GM12878 (cell line): Measurements from ENCODE around the gene TMEM63C. TPM values are rescaled to one million over a fixed set of nuclear protein-coding genes. Genes with fewer than 3 reads are reported as not detected.
A peak's percentile ranks its signal among the peaks of the same experiment; 100 is the strongest.

ENCODE experiments used
- ATAC-seq: fragments of 200-7000 bp; cut with Tn5 transposase; 3 replicates; pipeline ENCODE4 v1.9.1; 2020; ENCODE audit warnings: mild to moderate bottlenecking, moderate library complexity
- BruUV-seq: library from RNA; stranded (reverse); fragments of 400-500 nt; replicated peaks from 2 replicates; lab custom pipeline; 2021; lab: Mats Ljungman, UMichigan
- CTCF ChIA-PET: fragments of 300-600 bp; sonication (Branson Sonifier 250); formaldehyde crosslinking; extraction: SDS; loops from one replicate; lab custom pipeline; 2021; ENCODE audit warnings: inconsistent platforms; lab: Yijun Ruan, JAX
- POLR2A ChIA-PET: fragments of 350-600 bp; formaldehyde crosslinking; extraction: SDS; loops from one replicate; lab custom pipeline; 2021; ENCODE audit warnings: inconsistent platforms; lab: Charles Lee
- RAD21 ChIA-PET: fragments of 300-600 bp; sonication (Branson Sonifier 250); formaldehyde crosslinking; loops from one replicate; lab custom pipeline; 2023; ENCODE audit warnings: antibody characterized with exemption; ENCODE audit not compliant: unreplicated experiment; lab: Charles Lee
- SMC1A ChIA-PET: fragments of 300-600 bp; sonication (Branson Sonifier 250); formaldehyde crosslinking; loops from one replicate; lab custom pipeline; 2023; ENCODE audit not compliant: unreplicated experiment, uncharacterized antibody; lab: Charles Lee
- DNase-seq: peaks from one replicate; pipeline ENCODE4 v3.0.0-alpha.2; 2011; ENCODE audit warnings: low read depth, low spot score
- FAIRE-seq: peaks from 3 replicates; lab custom pipeline; 2011; peaks lifted over from hg19 to GRCh38; lab: Jason Lieb, UNC
- H2AFZ ChIP-seq: 2 replicates; pipeline ENCODE4 v1.6.0; 2011; ENCODE audit warnings: low read depth, low read length, control low read depth; ENCODE audit not compliant: control insufficient read depth
- H3K27ac ChIP-seq: 2 replicates; pipeline ENCODE4 v1.5.1; 2011; ENCODE audit warnings: control low read depth; ENCODE audit not compliant: control insufficient read depth, insufficient read depth
- H3K27me3 ChIP-seq, 2 experiments: replicated peaks in 1 of 2; 2 replicates each; pipeline versions ENCODE4 v1.6.0 to v1.6.1; 2011; ENCODE audit warnings: low read length in 1 of 2; ENCODE audit not compliant: control insufficient read depth in 2 of 2, insufficient read depth in 2 of 2
- H3K36me3 ChIP-seq, 2 experiments: 2 replicates each; pipeline ENCODE4 v1.5.1; 2011; ENCODE audit warnings: low read length in 1 of 2; ENCODE audit not compliant: control insufficient read depth in 2 of 2, insufficient read depth in 2 of 2
- H3K4me1 ChIP-seq: 2 replicates; pipeline ENCODE4 v1.6.1; 2011; ENCODE audit warnings: mild to moderate bottlenecking, low read length, moderate library complexity, mixed read lengths; ENCODE audit not compliant: control insufficient read depth, insufficient read depth
- H3K4me2 ChIP-seq: 2 replicates; pipeline ENCODE4 v1.6.0; 2011; ENCODE audit warnings: control low read depth; ENCODE audit not compliant: control insufficient read depth, insufficient read depth
- H3K4me3 ChIP-seq: fragments of 200-600 bp; sonication (generic); 2 replicates; pipeline ENCODE4 v1.5.1; 2016
- H3K79me2 ChIP-seq: 2 replicates; pipeline ENCODE4 v1.6.0; 2011; ENCODE audit warnings: low read length; ENCODE audit not compliant: control insufficient read depth, insufficient read depth
- H3K9ac ChIP-seq: 2 replicates; pipeline ENCODE4 v1.8.0; 2011; ENCODE audit warnings: low read length, control low read depth, mixed read lengths; ENCODE audit not compliant: control insufficient read depth, insufficient read depth
- H3K9me3 ChIP-seq: replicated peaks from 3 replicates; pipeline ENCODE4 v1.5.1; 2011; ENCODE audit warnings: mild to moderate bottlenecking, low read length; ENCODE audit not compliant: control insufficient read depth, insufficient read depth
- H4K20me1 ChIP-seq: 2 replicates; pipeline ENCODE4 v1.6.0; 2011; ENCODE audit not compliant: control insufficient read depth, insufficient read depth
- ATF2 ChIP-seq: IDR thresholded peaks from 2 replicates; pipeline ENCODE4 v1.6.1; 2012; ENCODE audit warnings: low read length, inconsistent platforms
- BCL3 ChIP-seq: IDR thresholded peaks from 2 replicates; pipeline ENCODE4 v1.6.1; 2011; ENCODE audit warnings: borderline replicate concordance, low read depth, mild to moderate bottlenecking, moderate library complexity, low read length; ENCODE audit not compliant: insufficient read depth, poor library complexity, severe bottlenecking
- BMI1 ChIP-seq: fragments of 450-650 bp; IDR thresholded peaks from 2 replicates; pipeline ENCODE4 v1.6.1; 2016; ENCODE audit warnings: mild to moderate bottlenecking, moderate library complexity, borderline replicate concordance
- DPF2 ChIP-seq: fragments of 450-650 bp; IDR thresholded peaks from 2 replicates; pipeline ENCODE4 v1.6.1; 2017; ENCODE audit warnings: mild to moderate bottlenecking
- EED ChIP-seq: sonication (generic); IDR thresholded peaks from 2 replicates; pipeline ENCODE4 v1.6.1; 2016; ENCODE audit warnings: antibody characterized with exemption, low read depth
- IRF4 ChIP-seq: IDR thresholded peaks from 2 replicates; pipeline ENCODE4 v1.6.1; 2011; ENCODE audit warnings: low read depth, low read length
- JUND ChIP-seq: IDR thresholded peaks from 2 replicates; pipeline ENCODE4 v1.6.1; 2012; ENCODE audit warnings: low read depth, mild to moderate bottlenecking, low read length, improper control_type of control experiment, moderate library complexity
- KDM1A ChIP-seq: fragments of 200-600 bp; sonication (generic); IDR thresholded peaks from 2 replicates; pipeline ENCODE4 v1.6.1; 2016; ENCODE audit warnings: borderline replicate concordance
- KLF5 ChIP-seq: fragments of 450-650 bp; IDR thresholded peaks from 2 replicates; pipeline ENCODE4 v1.6.1; 2014; ENCODE audit warnings: mild to moderate bottlenecking; ENCODE audit not compliant: partially characterized antibody
- NFXL1 ChIP-seq: fragments of 450-650 bp; IDR thresholded peaks from 2 replicates; pipeline ENCODE4 v1.6.1; 2017; ENCODE audit warnings: antibody characterized with exemption, mild to moderate bottlenecking, borderline replicate concordance
- NRF1 ChIP-seq: conservative IDR thresholded peaks from 2 replicates; pipeline ENCODE4 v1.6.1; 2011; ENCODE audit warnings: mild to moderate bottlenecking, low read depth, low read length, improper control_type of control experiment
- PBX3 ChIP-seq: IDR thresholded peaks from 2 replicates; pipeline ENCODE4 v1.6.1; 2011; ENCODE audit warnings: mild to moderate bottlenecking, low read depth, low read length, moderate library complexity; ENCODE audit not compliant: insufficient replicate concordance
- SMAD1 ChIP-seq: fragments of 450-650 bp; IDR thresholded peaks from 2 replicates; pipeline ENCODE4 v1.6.1; 2018; ENCODE audit warnings: mild to moderate bottlenecking, low read depth; ENCODE audit not compliant: partially characterized antibody
- SRF ChIP-seq, 2 experiments: IDR thresholded peaks; 2 replicates each; pipeline ENCODE4 v1.6.1; 2011; ENCODE audit warnings: low read depth in 2 of 2, low read length in 2 of 2, mild to moderate bottlenecking in 1 of 2, moderate library complexity in 1 of 2
- WRNIP1 ChIP-seq: IDR thresholded peaks from 2 replicates; pipeline ENCODE4 v1.6.1; 2011; ENCODE audit warnings: low read depth, low read length, improper control_type of control experiment, borderline replicate concordance
- ZBED1 ChIP-seq: IDR thresholded peaks from 2 replicates; pipeline ENCODE4 v1.6.1; 2016; ENCODE audit warnings: borderline replicate concordance
- ZBTB33 ChIP-seq: fragments of 450-650 bp; IDR thresholded peaks from 2 replicates; pipeline ENCODE4 v1.6.1; 2017; ENCODE audit warnings: mild to moderate bottlenecking
- WGBS: methylation state at CpG from one replicate; pipeline ENCODE4 v1.1.6; 2016; ENCODE audit warnings: low lambda C conversion rate; ENCODE audit not compliant: insufficient replicate concordance, insufficient coverage; ENCODE audit errors: missing lambda C conversion rate; 5-methylcytosine and 5-hydroxymethylcytosine counted together
- in situ Hi-C: fragments of 300-500 bp; cut with MboI; formaldehyde crosslinking; loops from 9 replicates; pipeline ENCODE4 v1.14.3; 2018; ENCODE audit warnings: mixed read lengths
- intact Hi-C: fragments of 100-400 bp; cut with micrococcal nuclease; formaldehyde crosslinking; loops from one replicate; pipeline ENCODE4 v1.14.2; 2022; ENCODE audit not compliant: unreplicated experiment
- polyA plus RNA-seq, 11 experiments: library from polyadenylated mRNA; depleted of rRNA in 4 of 11; unstranded in 6 of 11; stranded (reverse) in 5 of 11; fragments of >200 nt; fragmentation: Nextera tagmentation in 4 of 11; fragmentation: Illumina TruSeq in 1 of 11; extraction: Ambion mirVana in 4 of 11; extraction: Trizol in 1 of 11; gene quantifications; 1 replicate in 1 of 11; 2 replicates in 10 of 11; pipeline versions ENCODE4 v1.2.1 to v1.2.3, GENCODE V29; 2011 to 2016; ENCODE audit warnings: inconsistent platforms in 2 of 11, missing spikeins in 2 of 11, low read depth in 1 of 11
- total RNA-seq, 4 experiments: library from RNA; depleted of rRNA in 3 of 4; stranded (reverse); fragments of >200 nt in 3 of 4; fragmentation: Illumina TruSeq in 1 of 4; extraction: Trizol in 1 of 4; gene quantifications; 2 replicates each; pipeline versions ENCODE4 v1.2.1 to v1.2.3, GENCODE V29; 2013 to 2021

The TMEM63C gene
- total and polyA plus RNA-seq, 10 of the 15 experiments (the other 5 are each of a cell fraction or from before 2014, with no cell fraction given): 0.06 to 1.3 (median 0.39) TPM; not detected in 4

GRCh38 chr14:77303417-77304156 lies 122.0 kb downstream of the TMEM63C start (continued):
- TF ChIP-seq ZBTB33 (no peak), JUND (no peak), ATF2 (peak; percentile 36; the same call in 1 of the 2 replicates), ZBED1 (no peak), SMAD1 (no peak), NFXL1 (no peak), NRF1 (no peak), SRF (IDR thresholded peaks at IDR 0.05; ENCODE audit: low read depth in 2 of 2, low read length in 2 of 2) (no peak)

GRCh38 chr14:77305696-77306095 lies 124.1 kb downstream of the TMEM63C start:
- ChIA-PET RAD21 (interaction anchor here (5.3 kb wide), 1 partner anchor 10 kb away, joined by 43 read pairs; no protein-coding TSS in a partner anchor), CTCF (interaction anchor here (3.4 to 8.6 kb wide), 2 partner anchors 8 to 154 kb away, joined by 13 to 158 read pairs; no protein-coding TSS in a partner anchor), SMC1A (interaction anchor here (3.2 kb wide), 1 partner anchor 10 kb away, joined by 22 read pairs; no protein-coding TSS in a partner anchor), POLR2A (no interaction called here)
- intact Hi-C loops: no loop called here
- WGBS: 89% methylated on average over 4 of the region's 4 CpGs
- H3K79me2 ChIP-seq: no peaks in the 10 kb centered on the region
- no peak overlapping the region for H3K9ac ChIP-seq
- no peaks in the 10 kb centered on the region for H3K9me3 ChIP-seq
- no peaks in the 10 kb centered on the region for H3K27me3 ChIP-seq
- H3K4me2 ChIP-seq: no peak overlapping the region
- no peaks in the 10 kb centered on the region for H3K4me1 ChIP-seq
- ATAC-seq: no peak
- no peaks in the 10 kb centered on the region; a peak in 1 of 4 replicates for H3K36me3 ChIP-seq
- H2AFZ ChIP-seq: no peak overlapping the region
- no peak overlapping the region for H3K4me3 ChIP-seq
- no TSS peak for BruUV-seq
- H4K20me1 ChIP-seq: no peaks in the 10 kb centered on the region
- no peak for DNase-seq
- no peak overlapping the region for H3K27ac ChIP-seq
- in situ Hi-C loops: no loop called here
- no peak for FAIRE-seq
- no peak for TF ChIP-seq PBX3
- TF ChIP-seq DPF2: no peak
- no peak for TF ChIP-seq BCL3
- TF ChIP-seq KLF5: no peak
- no peak for TF ChIP-seq EED
- TF ChIP-seq WRNIP1: no peak
- no peak for TF ChIP-seq KDM1A
- TF ChIP-seq IRF4: no peak
- TF ChIP-seq BMI1: no peak
